ENCODE results near the gene TMEM11. TPM values are rescaled to one million over a fixed set of nuclear protein-coding genes. Genes with fewer than 3 reads are reported as not detected.

Gene TMEM11
- total and polyA plus RNA-seq, 2 donors (not counting 1 experiment from before 2014, with no cell fraction given) = 21.4 to 25.3 TPM

- no peaks in the 10 kb centered on the region for H3K9me3 ChIP-seq (ENCODE audit: control extremely low read depth in 1 of 3, control insufficient read depth in 2 of 3, insufficient read depth in 1 of 3, low read length in 2 of 3)
- H3K4me2 ChIP-seq (replicated peaks; ENCODE audit: low read depth, low read length, poor library complexity, severe bottlenecking) = peak overlapping the region; percentile 94
- peaks cover 0 to 27% of the 10 kb centered on the region in 2 experiments for H3K36me3 ChIP-seq (replicated peaks in 1 of 2; ENCODE audit: control extremely low read depth in 1 of 2, control insufficient read depth in 1 of 2, extremely low read depth in 1 of 2, insufficient read depth in 2 of 2, low read length in 1 of 2)
- Mint-ChIP-seq H3K4me3 (peak overlapping the region; percentile 93), H3K27ac (peak overlapping the region; percentile 76), H3K27me3 (no peaks in the 10 kb centered on the region), H3K9me3 (ENCODE audit: insufficient read depth) (no peaks in the 10 kb centered on the region), H3K4me1 (peaks cover 52% of the 10 kb centered on the region)
- ChIA-PET CTCF (interaction anchor here (0.7 to 1.7 kb wide), 5 partner anchors 24 to 299 kb away, joined by 3 to 6 read pairs (median 3); no protein-coding TSS in a partner anchor), POLR2A (interaction anchor here (0.5 to 1.6 kb wide), 3 partner anchors 40 to 1566 kb away, joined by 3 to 4 read pairs (median 4); partner anchors contain the start of gene NATD1)
- H3K4me1 ChIP-seq (ENCODE audit: control insufficient read depth in 2 of 2, insufficient read depth in 2 of 2, low read length in 2 of 2) = peaks cover 31 to 37% of the 10 kb centered on the region in 2 donors
- H3K79me2 ChIP-seq (ENCODE audit: control insufficient read depth, insufficient read depth, low read length) = peaks cover 89% of the 10 kb centered on the region
- peak overlapping the region; percentile 97 for H3K9ac ChIP-seq (ENCODE audit: low read length)
- peak overlapping the region; percentile 64 to 99 (median 89) for H3K4me3 ChIP-seq (ENCODE audit: control extremely low read depth in 1 of 5, extremely low read depth in 1 of 5, insufficient read depth in 1 of 5, low read depth in 2 of 5, low read length in 4 of 5)
- 15% methylated on average over 16 of the region's 18 CpGs for WGBS (ENCODE audit: insufficient coverage)
- TF ChIP-seq EZH2 (IDR thresholded peaks at IDR 0.05; ENCODE audit: borderline replicate concordance, insufficient read depth, low read depth, low read length, poor library complexity, severe bottlenecking) (no peak), CTCF (IDR thresholded peaks at IDR 0.05) (no peak)
- peak overlapping the region in 1 of 2 donors; percentile 91 for H3K27ac ChIP-seq (ENCODE audit: low read length in 2 of 2)
- H2AFZ ChIP-seq (ENCODE audit: insufficient read depth, low read depth, low read length, poor library complexity, severe bottlenecking) = peak overlapping the region; percentile 99
- intact Hi-C loops (cut with micrococcal nuclease) = no loop called here
- DNase-seq (no peak), ATAC-seq (ENCODE audit: low read depth) (no peak)
- peaks cover 59% of the 10 kb centered on the region for H4K20me1 ChIP-seq (ENCODE audit: control insufficient read depth, insufficient read depth, low read length, poor library complexity, severe bottlenecking)
- no peaks in the 10 kb centered on the region for H3K27me3 ChIP-seq (replicated peaks in 1 of 4; ENCODE audit: control extremely low read depth in 1 of 4, control insufficient read depth in 3 of 4, insufficient read depth in 4 of 4, low read length in 3 of 4)
Observed at GRCh38 chr17:21212826-21213637, 929 bp downstream of the TMEM11 start.
